Uterus (tissue), 2 donors: ENCODE results near the gene DGCR2.

Source experiments
- CTCF ChIP-seq, 4 experiments: fragments of 200-600 bp in 2 of 4; fragments of 450-650 bp in 2 of 4; sonication (generic) in 2 of 4; IDR thresholded peaks; one replicate each; pipeline ENCODE4 v1.5.1; 2016 to 2019; ENCODE audit warnings: antibody characterized with exemption in 4 of 4, mild to moderate bottlenecking in 2 of 4, moderate library complexity in 1 of 4
- POLR2A ChIP-seq, 2 donors: fragments of 450-650 bp; IDR thresholded peaks; one replicate each; pipeline ENCODE4 v1.6.1; 2016; ENCODE audit warnings: antibody characterized with exemption in 2 of 2, mild to moderate bottlenecking in 1 of 2, moderate library complexity in 1 of 2

- TF ChIP-seq CTCF (IDR thresholded peaks at IDR 0.05) (no peak), POLR2A (IDR thresholded peaks at IDR 0.05) (no peak)
These were observed 99.5 kb downstream of the DGCR2 start for GRCh38 chr22:19022755-19023154.
